ENCODE measurements around the gene ZNF700. TPM values are rescaled to one million over a fixed set of nuclear protein-coding genes. Genes with fewer than 3 reads are reported as not detected.
"Not testable (repeated sequence)": the region's sequence is repeated elsewhere in the genome, so short reads cannot be mapped to it uniquely, and the experiment has no call there.

ZNF700 gene
- total and polyA plus RNA-seq, 8 donors, result 9.9 to 23.9 (median 19.8) TPM

DNA sequence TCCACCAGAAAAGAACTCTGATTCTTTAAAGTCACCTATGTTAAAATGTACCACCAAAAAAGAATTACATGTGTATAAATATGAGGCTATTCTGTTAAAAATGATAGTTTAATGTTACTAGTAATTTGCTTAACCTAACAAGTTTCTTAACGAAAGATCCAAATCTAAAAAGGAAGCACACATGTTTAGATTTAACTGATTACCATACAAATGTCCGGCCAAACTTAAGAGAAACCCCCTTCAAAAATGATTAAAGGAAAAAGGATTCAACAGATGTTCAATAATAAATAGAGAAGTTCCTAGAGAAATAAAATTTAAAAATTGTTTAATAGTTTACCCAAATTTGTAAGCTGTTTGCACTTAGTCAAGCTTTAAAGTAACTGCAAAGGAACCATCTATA is 42.3 kb upstream of the ZNF700 start:
- no peaks in the 10 kb centered on the region for H3K27me3 ChIP-seq
- H3K36me3 ChIP-seq, result no peaks in the 10 kb centered on the region
- no peaks in the 10 kb centered on the region for H3K9me3 ChIP-seq
- no peak for DNase-seq
- TF ChIP-seq, protein P1, sequence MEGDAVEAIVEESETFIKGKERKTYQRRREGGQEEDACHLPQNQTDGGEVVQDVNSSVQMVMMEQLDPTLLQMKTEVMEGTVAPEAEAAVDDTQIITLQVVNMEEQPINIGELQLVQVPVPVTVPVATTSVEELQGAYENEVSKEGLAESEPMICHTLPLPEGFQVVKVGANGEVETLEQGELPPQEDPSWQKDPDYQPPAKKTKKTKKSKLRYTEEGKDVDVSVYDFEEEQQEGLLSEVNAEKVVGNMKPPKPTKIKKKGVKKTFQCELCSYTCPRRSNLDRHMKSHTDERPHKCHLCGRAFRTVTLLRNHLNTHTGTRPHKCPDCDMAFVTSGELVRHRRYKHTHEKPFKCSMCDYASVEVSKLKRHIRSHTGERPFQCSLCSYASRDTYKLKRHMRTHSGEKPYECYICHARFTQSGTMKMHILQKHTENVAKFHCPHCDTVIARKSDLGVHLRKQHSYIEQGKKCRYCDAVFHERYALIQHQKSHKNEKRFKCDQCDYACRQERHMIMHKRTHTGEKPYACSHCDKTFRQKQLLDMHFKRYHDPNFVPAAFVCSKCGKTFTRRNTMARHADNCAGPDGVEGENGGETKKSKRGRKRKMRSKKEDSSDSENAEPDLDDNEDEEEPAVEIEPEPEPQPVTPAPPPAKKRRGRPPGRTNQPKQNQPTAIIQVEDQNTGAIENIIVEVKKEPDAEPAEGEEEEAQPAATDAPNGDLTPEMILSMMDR (IDR thresholded peaks at IDR 0.05), result no peak
- H3K4me3 ChIP-seq, result no peak overlapping the region
- H3K4me1 ChIP-seq, result peaks cover 5 to 9% of the 10 kb centered on the region in 2 donors
- ATAC-seq, result no peak
- no peak overlapping the region for H3K27ac ChIP-seq
- intact Hi-C loops (cut with DNase I), result loop anchor here in 1 of 2 donors (5.0 kb wide), 1 partner anchor 105 kb away; no protein-coding TSS in a partner anchor

DNA sequence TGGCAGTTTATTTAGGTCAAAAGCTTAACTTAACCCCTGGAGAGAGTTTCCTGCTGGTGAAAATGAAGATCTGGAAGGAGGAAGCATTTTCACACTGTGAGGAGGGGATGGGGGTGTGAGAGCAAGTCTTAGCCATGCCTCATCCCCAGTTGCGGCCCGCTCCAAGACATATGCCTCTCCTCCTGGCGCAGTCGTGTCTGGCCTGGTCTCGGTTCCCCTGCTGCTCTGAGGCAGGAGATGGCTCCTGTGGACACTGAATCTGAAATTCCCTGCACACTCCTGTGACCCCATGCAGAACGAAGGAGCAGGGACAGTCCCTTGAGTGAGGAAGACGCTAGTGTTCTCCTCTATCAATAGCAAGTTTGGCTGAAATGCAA is 37.7 kb upstream of the ZNF700 start:
- TF ChIP-seq, protein P1 (IDR thresholded peaks at IDR 0.05), result no peak
- H3K27me3 ChIP-seq, result no peaks in the 10 kb centered on the region
- intact Hi-C loops (cut with DNase I), result no loop called here
- DNase-seq (no peak), ATAC-seq (peak; percentile 12)
- peaks cover 5 to 17% of the 10 kb centered on the region in 2 donors for H3K4me1 ChIP-seq
- no peaks in the 10 kb centered on the region for H3K36me3 ChIP-seq
- H3K9me3 ChIP-seq, result no peaks in the 10 kb centered on the region
- peak overlapping the region in 1 of 2 donors; percentile 86 for H3K27ac ChIP-seq
- H3K4me3 ChIP-seq, result peak overlapping the region; percentile 74 to 77

DNA sequence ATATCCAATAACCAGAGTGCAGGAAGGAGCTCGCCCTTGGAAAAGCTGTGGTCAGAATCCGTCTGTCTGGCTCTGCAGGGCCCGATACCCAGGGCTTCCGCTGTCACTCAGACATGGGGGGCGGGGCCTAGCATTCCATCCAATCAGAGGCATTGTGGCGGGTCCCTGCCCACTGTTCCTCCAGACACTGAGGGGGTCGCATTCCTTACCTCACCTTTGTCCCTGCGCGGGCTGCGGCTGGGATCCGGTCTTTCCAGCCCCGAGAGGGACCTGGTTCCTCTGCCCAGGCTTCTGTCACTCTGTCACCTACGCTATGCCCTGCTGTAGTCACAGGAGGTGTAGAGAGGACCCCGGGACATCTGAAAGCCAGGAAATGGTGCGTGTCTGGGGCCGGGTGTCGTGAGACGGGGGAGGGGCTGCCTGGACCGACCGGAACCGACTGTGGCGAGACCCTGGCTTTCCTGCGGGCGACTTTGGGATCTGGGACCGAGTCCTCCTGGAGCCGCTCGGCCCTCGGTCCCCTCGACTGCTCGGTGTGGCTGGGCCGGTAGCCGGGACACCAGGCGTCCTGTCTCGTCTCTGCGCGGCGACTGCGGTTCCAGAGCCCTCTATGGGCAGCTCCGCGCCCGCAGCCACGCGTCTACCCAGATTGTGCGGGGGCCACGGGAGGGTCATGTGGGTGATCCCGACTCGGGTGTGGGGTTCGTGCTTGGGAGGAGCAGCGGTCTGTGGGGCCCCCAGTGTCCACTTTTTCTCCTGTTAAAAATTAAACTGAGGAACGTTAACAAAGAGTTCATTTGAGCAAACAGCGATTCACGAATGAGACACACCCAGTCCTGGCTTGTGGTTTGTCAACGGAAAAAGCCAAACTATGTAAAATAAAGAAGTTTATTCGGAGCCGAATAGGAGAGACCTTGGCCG is 37.0 kb upstream of the ZNF700 start, which contains the start of gene ZNF69:
Gene ZNF69, plus strand, starts transcription at position 172 of the 921 bp plus-strand sequence. Its CDS starts 142 bp downstream, at position 314.
- no peaks in the 10 kb centered on the region for H3K36me3 ChIP-seq
- H3K27ac ChIP-seq, result peak within 1 kb of the TSS; percentile 86 to 94
- intact Hi-C loops (cut with DNase I), result no loop called here
- peaks cover 5 to 17% of the 10 kb centered on the region in 2 donors for H3K4me1 ChIP-seq
- TF ChIP-seq, protein P1 (IDR thresholded peaks at IDR 0.05), result no peak
- H3K4me3 ChIP-seq, result peak within 1 kb of the TSS; percentile 74 to 77
- ATAC-seq, result peak; percentile 99
- no peaks in the 10 kb centered on the region for H3K9me3 ChIP-seq
- H3K27me3 ChIP-seq, result no peaks in the 10 kb centered on the region
- peak; percentile 86 to 92 (median 90) for DNase-seq

DNA sequence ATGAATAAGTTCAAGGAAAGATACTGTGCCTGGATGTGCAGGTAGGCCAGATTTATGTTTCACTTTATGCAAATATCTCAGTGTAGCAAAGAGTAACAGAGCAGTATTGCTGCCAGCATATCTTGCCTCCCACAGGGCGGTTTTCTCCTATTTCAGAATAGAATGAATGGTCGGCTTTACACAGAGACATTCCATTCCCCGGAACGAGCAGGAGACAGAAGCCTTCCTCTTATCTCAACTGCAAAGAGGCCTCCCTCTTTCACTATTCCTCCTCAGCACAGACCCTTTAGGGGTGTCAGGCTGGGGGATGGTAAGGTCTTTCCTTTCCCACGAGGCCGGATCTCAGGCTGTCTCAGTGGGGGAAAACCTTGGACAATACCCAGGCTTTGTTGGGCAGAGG is 35.0 kb upstream of the ZNF700 start:
- H3K36me3 ChIP-seq; H3K27ac ChIP-seq; H3K4me3 ChIP-seq; H3K9me3 ChIP-seq; ATAC-seq; H3K27me3 ChIP-seq; DNase-seq; intact Hi-C loops (cut with DNase I): not testable (repeated sequence)
- H3K4me1 ChIP-seq, result peaks cover 5 to 17% of the 10 kb centered on the region in 2 donors

DNA sequence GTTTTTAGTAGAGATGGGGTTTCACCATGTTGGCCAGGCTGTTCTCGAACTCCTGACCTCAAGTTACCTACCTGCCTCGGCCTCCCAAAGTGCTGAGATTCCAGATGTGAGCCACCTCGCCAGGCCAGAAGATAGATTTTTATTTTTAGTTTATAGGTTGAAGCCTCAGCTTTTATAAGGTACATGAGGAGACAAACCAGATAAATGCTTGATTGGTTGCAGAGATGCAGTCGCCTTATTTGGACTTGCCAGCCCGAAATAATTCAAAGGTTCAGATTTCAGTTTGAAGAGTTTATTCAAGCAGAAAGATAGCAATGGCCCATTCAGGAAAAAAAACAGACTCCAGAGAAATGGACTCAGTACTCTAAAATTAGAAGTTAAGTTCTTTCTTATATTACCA is 34.3 kb upstream of the ZNF700 start:
- peaks cover 5 to 17% of the 10 kb centered on the region in 2 donors for H3K4me1 ChIP-seq
- no peak overlapping the region for H3K4me3 ChIP-seq
- no peak for ATAC-seq
- no peak for DNase-seq
- TF ChIP-seq, protein P1 (IDR thresholded peaks at IDR 0.05), result no peak
- H3K27ac ChIP-seq, result no peak overlapping the region
- intact Hi-C loops (cut with DNase I), result no loop called here
- no peaks in the 10 kb centered on the region for H3K27me3 ChIP-seq
- peaks cover 0 to 3% of the 10 kb centered on the region in 2 donors for H3K9me3 ChIP-seq
- peaks cover 0 to 5% of the 10 kb centered on the region in 2 donors for H3K36me3 ChIP-seq
